ENCODE results near the gene TNFAIP8. TPM values are rescaled to one million over a fixed set of nuclear protein-coding genes. Genes with fewer than 3 reads are reported as not detected.
A peak's percentile ranks its signal among the peaks of the same experiment; 100 is the strongest.

Gene TNFAIP8
- total RNA-seq, 1 experiment from 2014 or later: 25.6 TPM

- DNase-seq (ENCODE audit: low read depth): peak; percentile 54
Measured at GRCh38 chr5:119367502-119368237, 11.9 kb downstream of the TNFAIP8 start.

GRCh38 chr5:119368238-119368630 is 12.4 kb downstream of the TNFAIP8 start:
- DNase-seq (ENCODE audit: low read depth): peak; percentile 29

GRCh38 chr5:119370486-119370885 is 14.7 kb downstream of the TNFAIP8 start:
- no peak for DNase-seq (ENCODE audit: low read depth)

GRCh38 chr5:119371146-119371545 is 15.3 kb downstream of the TNFAIP8 start:
- no peak for DNase-seq (ENCODE audit: low read depth)

- DNase-seq (ENCODE audit: low read depth): no peak
Measured at GRCh38 chr5:119373449-119373858, 17.6 kb downstream of the TNFAIP8 start.

- no peak for DNase-seq (ENCODE audit: low read depth)
Measured at GRCh38 chr5:119374901-119375300, 19.1 kb downstream of the TNFAIP8 start.

GRCh38 chr5:119377066-119377465 is 21.2 kb downstream of the TNFAIP8 start:
- DNase-seq (ENCODE audit: low read depth): no peak

GRCh38 chr5:119378075-119378700 is 22.4 kb downstream of the TNFAIP8 start:
- no peak for DNase-seq (ENCODE audit: low read depth)

GRCh38 chr5:119379096-119379495 is 23.3 kb downstream of the TNFAIP8 start:
- no peak for DNase-seq (ENCODE audit: low read depth)

GRCh38 chr5:119379942-119380547 is 24.2 kb downstream of the TNFAIP8 start:
- DNase-seq (ENCODE audit: low read depth): no peak

GRCh38 chr5:119382169-119382568 is 26.4 kb downstream of the TNFAIP8 start:
- DNase-seq (ENCODE audit: low read depth): no peak

GRCh38 chr5:119383008-119383407 is 27.2 kb downstream of the TNFAIP8 start:
- no peak for DNase-seq (ENCODE audit: low read depth)

- no peak for DNase-seq (ENCODE audit: low read depth)
Measured at GRCh38 chr5:119385136-119385535, 29.3 kb downstream of the TNFAIP8 start.

- no peak for DNase-seq (ENCODE audit: low read depth)
Measured at GRCh38 chr5:119385536-119386128, 29.8 kb downstream of the TNFAIP8 start.

- DNase-seq (ENCODE audit: low read depth): no peak
Measured at GRCh38 chr5:119386596-119387344, 31.0 kb downstream of the TNFAIP8 start.

- DNase-seq (ENCODE audit: low read depth): no peak
Measured at GRCh38 chr5:119387945-119388618, 32.3 kb downstream of the TNFAIP8 start.

- no peak for DNase-seq (ENCODE audit: low read depth)
Measured at GRCh38 chr5:119388619-119389190, 32.9 kb downstream of the TNFAIP8 start.

- peak; percentile 28 for DNase-seq (ENCODE audit: low read depth)
Measured at GRCh38 chr5:119389288-119390030, 33.6 kb downstream of the TNFAIP8 start.

GRCh38 chr5:119390404-119390803 is 34.6 kb downstream of the TNFAIP8 start:
- DNase-seq (ENCODE audit: low read depth): no peak

GRCh38 chr5:119393201-119393691 is 37.4 kb downstream of the TNFAIP8 start:
- DNase-seq (ENCODE audit: low read depth): peak; percentile 16

All from LHCN-M2 (cell line).